SU-DHL-6 (cell line): Measurements from ENCODE around the gene VWA8.

Experiments
- EZH2phosphoT487 ChIP-seq: fragments of 200-600 bp; sonication (generic), shearing (Covaris generic); conservative IDR thresholded peaks from 2 replicates; pipeline ENCODE4 v1.6.1; 2018; ENCODE audit warnings: mild to moderate bottlenecking, antibody characterized with exemption, low read length, moderate library complexity, mixed read lengths
- TF ChIP-seq, protein P1 (sequence below): fragments of 200-600 bp; sonication (generic); IDR thresholded peaks from one replicate; pipeline ENCODE4 v1.5.1; 2017; ENCODE audit warnings: antibody characterized with exemption, mild to moderate bottlenecking, low read length, moderate library complexity; ENCODE audit not compliant: insufficient read depth, poor library complexity, severe bottlenecking

DNA sequence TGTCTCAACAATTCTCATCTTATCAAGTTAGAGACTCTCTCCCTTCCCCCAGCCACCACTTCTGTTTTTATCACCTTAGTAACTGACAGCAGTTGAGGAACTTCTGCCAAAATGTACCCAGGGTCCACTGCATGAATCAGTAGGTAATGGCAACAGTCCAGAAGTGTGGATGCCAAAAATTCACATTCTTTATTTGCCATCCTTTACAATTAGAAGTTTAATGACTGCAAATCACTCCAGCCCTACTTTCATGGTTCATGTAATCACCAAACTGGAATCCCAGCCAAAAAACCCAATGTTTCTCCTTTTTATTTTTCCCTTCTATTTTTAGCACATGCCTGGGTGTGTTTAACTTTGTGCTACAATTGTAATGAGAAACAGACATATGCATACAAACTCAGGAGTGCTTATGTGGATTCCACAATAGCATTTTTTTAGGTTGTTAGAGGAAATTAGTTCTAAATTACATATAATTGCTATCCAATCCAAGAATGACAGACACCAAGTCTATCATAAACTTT, 260.1 kb downstream of the VWA8 start:
- TF ChIP-seq, protein P1, sequence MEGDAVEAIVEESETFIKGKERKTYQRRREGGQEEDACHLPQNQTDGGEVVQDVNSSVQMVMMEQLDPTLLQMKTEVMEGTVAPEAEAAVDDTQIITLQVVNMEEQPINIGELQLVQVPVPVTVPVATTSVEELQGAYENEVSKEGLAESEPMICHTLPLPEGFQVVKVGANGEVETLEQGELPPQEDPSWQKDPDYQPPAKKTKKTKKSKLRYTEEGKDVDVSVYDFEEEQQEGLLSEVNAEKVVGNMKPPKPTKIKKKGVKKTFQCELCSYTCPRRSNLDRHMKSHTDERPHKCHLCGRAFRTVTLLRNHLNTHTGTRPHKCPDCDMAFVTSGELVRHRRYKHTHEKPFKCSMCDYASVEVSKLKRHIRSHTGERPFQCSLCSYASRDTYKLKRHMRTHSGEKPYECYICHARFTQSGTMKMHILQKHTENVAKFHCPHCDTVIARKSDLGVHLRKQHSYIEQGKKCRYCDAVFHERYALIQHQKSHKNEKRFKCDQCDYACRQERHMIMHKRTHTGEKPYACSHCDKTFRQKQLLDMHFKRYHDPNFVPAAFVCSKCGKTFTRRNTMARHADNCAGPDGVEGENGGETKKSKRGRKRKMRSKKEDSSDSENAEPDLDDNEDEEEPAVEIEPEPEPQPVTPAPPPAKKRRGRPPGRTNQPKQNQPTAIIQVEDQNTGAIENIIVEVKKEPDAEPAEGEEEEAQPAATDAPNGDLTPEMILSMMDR, result no peak
- no peak for TF ChIP-seq EZH2phosphoT487
